Measurements from ENCODE around the gene ASPA.
"Not testable (repeated sequence)": the region's sequence is repeated elsewhere in the genome, so short reads cannot be mapped to it uniquely, and the experiment has no call there.

The ASPA gene

GRCh38 chr17:3510090-3510489 lies 34.3 kb downstream of the ASPA start:
- no peak for DNase-seq

- no peak for DNase-seq
These were observed 36.2 kb downstream of the ASPA start for GRCh38 chr17:3511852-3512504.

- DNase-seq, result no peak
These were observed 36.8 kb downstream of the ASPA start for GRCh38 chr17:3512505-3513171.

- no peak for DNase-seq
These were observed 37.7 kb downstream of the ASPA start for GRCh38 chr17:3513305-3514035.

- DNase-seq, result not testable (repeated sequence)
These were observed 38.4 kb downstream of the ASPA start for GRCh38 chr17:3514167-3514566.

GRCh38 chr17:3514873-3515272 lies 39.1 kb downstream of the ASPA start:
- DNase-seq, result no peak

- DNase-seq, result not testable (repeated sequence)
These were observed 43.7 kb downstream of the ASPA start for GRCh38 chr17:3519472-3519871.

- no peak for DNase-seq
These were observed 48.2 kb downstream of the ASPA start for GRCh38 chr17:3524024-3524423.

- no peak for DNase-seq
These were observed 50.7 kb downstream of the ASPA start for GRCh38 chr17:3526491-3526890.

- no peak for DNase-seq
These were observed 51.2 kb downstream of the ASPA start for GRCh38 chr17:3526971-3527370.

GRCh38 chr17:3527468-3527867 lies 51.7 kb downstream of the ASPA start:
- no peak for DNase-seq

GRCh38 chr17:3527896-3528295 lies 52.1 kb downstream of the ASPA start:
- DNase-seq, result no peak

GRCh38 chr17:3528403-3528851 lies 52.6 kb downstream of the ASPA start:
- no peak for DNase-seq

- no peak for DNase-seq
These were observed 53.2 kb downstream of the ASPA start for GRCh38 chr17:3528880-3529511.

- DNase-seq, result no peak
These were observed 54.3 kb downstream of the ASPA start for GRCh38 chr17:3529817-3530741.

- no peak for DNase-seq
These were observed 55.7 kb downstream of the ASPA start for GRCh38 chr17:3531266-3532101.

GRCh38 chr17:3532106-3532858 lies 56.5 kb downstream of the ASPA start:
- no peak for DNase-seq

GRCh38 chr17:3532859-3533142 lies 57.0 kb downstream of the ASPA start:
- DNase-seq, result no peak

- no peak for DNase-seq
These were observed 58.0 kb downstream of the ASPA start for GRCh38 chr17:3533752-3534151.

GRCh38 chr17:3534881-3535252 lies 59.1 kb downstream of the ASPA start:
- peak; percentile 20 for DNase-seq

All from RPMI8226 (cell line).